Stimulated activated CD4-positive, alpha-beta T cell treated with anti-CD3 and anti-CD28 coated beads, Interleukin-12 subunit alpha, Interleukin-12 subunit beta, amount 100 ng/mL, for 48 hours (primary cell): ENCODE results near the gene GSE1.
A peak's percentile ranks its signal among the peaks of the same experiment; 100 is the strongest.

Source experiments
- DNase-seq, 3 donors: peaks; one replicate each; pipeline ENCODE4 v3.0.0-alpha.2; 2020; ENCODE audit warnings: low read depth in 2 of 3, low spot score in 1 of 3

GSE1 gene

DNA sequence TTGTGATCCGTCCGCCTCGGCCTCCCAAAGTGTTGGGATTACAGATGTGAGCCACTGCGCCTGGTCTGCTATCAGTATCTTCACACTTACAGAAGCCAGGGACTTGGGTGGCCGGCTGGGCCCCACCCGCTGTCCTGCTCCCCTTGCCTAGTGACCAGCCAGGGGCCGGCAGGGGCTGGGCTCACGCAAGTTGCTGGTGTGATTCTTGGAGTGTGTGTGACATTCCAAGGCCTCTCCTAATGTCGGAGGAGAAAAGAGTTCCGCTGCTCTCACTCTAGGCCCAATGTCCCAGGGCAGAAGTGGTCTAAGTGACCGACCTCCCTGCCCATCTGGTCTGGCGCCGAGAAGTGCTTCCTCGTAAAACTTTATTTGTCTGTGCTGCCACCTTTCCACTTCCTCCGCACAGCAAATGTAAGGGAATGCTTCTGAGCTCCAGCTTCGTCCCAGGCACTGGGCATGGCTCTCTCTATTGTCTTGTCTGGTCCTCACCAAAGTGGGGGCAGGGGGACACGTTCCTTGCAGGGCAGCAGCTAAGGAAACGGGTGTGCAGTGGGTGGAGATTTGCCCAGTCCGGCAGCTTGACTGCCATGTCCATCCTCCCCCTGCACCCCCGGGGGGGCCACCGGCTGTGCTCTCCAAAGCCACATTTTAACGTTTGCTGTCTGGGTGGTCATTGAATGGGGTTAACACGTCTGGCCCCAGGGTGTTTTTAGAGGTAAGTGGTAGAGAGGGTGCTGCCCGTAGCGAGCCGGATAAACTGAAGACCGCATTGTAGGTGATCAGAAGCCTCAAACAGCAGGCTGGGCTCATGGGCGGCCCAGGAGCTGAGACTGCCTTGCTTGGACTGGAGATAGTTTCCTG lies 7.8 kb upstream of the GSE1 start:
- DNase-seq, result no peak

DNA sequence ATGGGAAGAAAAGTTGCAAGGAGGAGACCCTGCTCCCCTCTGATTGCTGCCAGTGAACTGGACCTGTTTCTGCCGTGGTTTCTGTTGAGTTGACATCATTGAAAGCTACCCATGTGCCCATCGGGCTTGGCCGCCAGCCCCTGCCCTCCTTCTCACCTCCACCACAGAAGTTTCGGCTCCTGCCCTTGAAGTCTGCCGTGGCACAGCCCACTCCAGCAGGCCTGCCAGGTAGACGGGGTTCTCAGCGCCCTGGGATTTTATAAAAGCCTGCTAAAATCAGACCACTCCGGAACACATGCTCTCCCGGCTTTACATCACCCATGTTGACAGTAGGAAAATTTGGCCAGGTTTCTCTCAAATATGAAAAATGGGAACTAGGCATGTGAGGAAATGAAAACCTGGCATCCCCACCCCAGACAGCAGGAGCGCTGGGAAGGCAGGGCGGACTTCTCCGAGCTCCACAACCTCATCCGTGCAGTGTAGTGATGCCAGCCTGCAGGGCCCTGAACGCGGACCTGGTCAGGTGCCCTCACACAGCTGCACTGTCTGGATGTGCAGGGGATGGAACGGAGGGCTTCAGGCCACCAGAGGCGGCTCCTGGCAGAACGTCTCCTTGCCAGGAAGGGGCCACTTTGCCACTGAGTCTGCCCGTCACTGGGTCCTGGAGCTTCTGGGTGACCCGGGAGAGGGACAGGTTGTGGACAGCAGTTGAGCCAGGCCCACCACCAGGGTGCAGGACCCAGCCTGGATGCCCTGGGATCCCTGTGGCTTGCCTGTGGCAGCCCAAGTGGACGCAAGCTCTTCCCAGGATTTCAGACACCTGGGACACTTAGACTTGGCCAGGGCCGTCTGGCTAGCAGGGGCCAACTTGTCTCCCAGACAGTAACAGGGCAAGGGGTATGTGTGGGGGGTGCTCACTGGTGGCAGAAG lies 6.9 kb upstream of the GSE1 start:
- DNase-seq, result no peak

GRCh38 chr16:85606904-85607303 lies 6.2 kb upstream of the GSE1 start:
- DNase-seq, result no peak

DNA sequence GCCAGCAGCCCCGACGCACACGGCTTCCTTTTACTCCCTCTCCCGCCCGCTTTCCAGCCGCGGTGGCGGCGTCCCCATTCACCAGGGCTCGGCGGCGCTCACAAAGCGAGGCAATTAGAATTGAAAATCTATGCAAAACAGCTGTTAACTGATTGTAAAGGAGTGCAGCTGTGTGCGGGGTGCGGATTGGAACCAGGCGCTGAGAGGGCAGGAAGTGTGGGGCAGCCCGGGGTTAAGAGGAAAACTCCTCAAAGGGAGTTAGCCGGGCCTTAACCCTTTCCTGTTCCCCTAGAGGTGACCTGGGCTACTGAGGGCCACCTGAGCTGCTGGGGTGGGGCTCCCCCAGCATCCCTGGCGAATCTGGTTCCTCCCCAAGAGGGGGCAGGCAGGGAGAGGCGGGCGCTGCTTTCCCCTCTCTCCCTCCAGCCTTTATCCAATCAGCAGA lies 5.8 kb upstream of the GSE1 start:
- no peak for DNase-seq

DNA sequence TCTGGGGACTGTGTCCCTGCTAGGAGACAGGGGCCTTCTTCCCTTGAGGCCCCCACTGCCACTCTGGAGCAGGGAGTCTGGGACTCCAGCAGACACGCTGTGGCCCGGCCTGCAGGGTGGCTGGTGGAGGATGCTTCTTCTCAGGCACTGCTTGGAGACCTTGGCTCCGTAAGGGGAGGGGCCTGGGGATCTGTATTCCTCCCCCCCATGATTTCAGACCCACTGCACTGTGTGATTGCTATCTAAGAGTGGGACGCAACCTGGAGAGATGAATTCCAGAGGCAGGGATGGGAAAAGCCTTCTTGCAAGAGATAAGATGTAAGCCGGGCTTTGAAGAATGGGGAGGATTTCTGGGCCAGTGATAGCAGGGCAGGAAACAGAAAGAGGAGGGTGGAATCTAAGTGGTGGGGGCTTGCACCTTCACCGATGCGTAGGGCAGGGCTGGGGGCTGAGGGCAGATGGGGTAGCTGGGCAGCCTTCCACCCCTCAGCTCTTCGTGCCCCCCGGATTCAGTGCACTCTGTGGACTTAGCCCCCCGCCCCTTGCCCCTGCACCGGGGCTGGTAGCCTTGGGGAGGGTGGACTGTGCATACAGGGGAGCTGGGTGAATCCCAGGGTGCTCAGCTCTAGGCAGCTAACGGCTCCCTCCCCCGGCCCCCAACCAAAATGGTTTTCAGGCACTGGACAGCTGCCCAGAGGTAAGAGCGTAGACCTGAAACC lies 5.2 kb upstream of the GSE1 start:
- DNase-seq, result no peak

DNA sequence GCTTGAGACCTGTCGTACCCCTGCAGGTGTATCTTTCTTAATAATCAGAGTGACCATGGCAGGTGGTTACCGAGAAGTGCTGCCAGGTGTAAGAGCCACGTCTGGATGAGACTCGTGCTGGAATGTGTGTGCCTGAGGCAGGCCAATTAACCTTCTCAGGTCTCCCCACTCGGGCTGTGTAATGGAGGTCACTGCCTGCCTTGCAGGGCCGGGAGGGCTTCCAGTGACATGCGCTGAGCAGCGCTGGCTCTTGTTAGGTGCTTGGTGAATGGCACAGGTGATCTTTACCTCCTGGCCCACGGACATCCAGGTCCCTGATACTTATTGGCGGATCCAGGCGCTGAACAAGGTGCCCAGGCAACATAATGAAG lies 4.6 kb upstream of the GSE1 start:
- no peak for DNase-seq

- no peak for DNase-seq
Measured at GRCh38 chr16:85608887-85609286, 4.2 kb upstream of the GSE1 start.

DNA sequence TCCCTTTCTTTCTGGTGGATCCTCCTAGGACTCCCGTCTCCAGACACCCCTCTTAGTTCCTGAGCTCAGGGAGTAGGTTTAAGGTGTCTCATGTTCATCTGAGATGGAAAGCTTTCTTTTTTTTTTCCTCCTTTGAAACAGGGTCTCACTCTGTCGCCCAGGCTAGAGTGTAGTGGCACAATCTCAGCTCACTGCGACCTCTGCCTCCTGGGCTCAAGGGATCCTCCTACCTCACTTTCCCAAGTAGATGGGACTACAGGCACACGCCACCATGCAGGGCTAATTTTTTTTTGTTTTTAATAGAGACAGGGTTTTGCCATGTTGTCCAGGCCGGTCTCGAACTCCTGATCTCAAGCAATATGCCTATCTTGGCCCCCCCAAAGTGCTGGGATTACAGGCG lies 3.6 kb upstream of the GSE1 start:
- no peak for DNase-seq

- no peak for DNase-seq
Measured at GRCh38 chr16:85610059-85610445, 3.1 kb upstream of the GSE1 start.

- DNase-seq, result peak; percentile 70 to 84 (median 83)
Measured at GRCh38 chr16:85610446-85611193, 2.5 kb upstream of the GSE1 start.

- no peak for DNase-seq
Measured at GRCh38 chr16:85611194-85611443, 2.0 kb upstream of the GSE1 start.

- peak in 2 of 3 donors; percentile 32 to 45 for DNase-seq
Measured at GRCh38 chr16:85611444-85612190, 1.5 kb upstream of the GSE1 start.

DNA sequence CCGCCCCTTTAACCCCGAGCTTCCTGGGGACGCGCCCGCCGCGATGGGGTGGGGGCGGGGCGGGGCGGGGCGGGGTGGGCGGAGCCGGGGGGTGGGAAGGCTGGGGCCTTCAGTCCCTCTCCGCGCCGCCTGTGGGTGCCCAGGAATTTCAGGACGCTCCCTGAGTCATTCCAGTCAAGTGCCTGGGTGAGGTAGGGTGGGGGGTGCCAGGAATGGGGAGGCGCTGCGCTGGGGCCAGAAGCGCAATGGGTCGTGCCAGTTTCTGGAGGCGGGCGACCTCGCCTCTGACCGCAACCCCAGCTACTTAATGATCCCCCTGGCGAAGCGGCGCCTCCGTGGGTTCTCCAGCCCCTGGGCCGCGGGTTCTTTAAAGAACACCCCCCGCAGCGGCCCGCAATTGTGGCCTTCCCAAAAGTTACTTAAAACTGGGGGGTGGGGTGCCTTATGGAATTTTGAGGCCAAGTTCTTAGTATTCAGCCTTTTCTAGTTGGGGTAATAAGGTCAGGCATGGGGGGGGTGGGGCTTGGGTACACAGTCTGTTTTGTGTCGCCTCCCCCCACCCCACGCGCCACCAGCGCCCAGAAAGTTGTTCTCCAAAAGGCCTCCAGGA lies 826 bp upstream of the GSE1 start:
- no peak for DNase-seq

- DNase-seq, result no peak
Measured at GRCh38 chr16:85613604-85614337, 649 bp downstream of the GSE1 start.

DNA sequence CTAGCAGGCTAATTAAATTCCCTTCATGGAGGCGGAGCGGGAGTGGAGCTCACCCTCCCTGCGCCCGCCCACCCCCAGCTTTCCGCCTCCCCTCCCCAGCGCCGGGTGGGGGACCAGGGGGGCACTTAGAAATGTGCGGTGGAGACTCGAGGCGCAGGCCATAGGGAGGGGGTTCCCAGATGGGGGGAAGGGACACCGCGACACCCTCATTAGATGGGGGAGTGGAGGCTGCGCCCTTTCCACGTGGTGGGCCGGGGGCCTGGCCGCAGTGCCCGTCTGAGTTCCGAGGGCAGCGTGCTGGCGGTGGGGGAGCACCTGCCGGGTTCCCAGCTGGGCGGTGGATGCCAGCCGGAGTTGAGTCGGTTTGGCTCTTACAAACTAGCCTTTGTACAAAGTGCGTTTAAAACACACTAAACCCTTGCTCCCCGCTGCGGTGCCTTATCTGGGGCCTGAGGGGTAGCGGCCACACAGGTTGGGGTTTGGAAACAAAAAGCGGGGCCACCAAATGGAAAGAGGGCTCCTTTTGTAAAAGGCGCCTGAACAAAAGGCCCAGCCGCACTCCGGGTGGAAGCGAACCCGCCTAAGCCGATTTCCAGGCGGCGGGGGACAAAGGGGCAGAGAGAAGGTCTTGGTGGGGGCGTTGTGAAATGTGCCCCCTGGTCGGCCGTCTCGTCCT lies 1.4 kb downstream of the GSE1 start:
- DNase-seq, result no peak

DNA sequence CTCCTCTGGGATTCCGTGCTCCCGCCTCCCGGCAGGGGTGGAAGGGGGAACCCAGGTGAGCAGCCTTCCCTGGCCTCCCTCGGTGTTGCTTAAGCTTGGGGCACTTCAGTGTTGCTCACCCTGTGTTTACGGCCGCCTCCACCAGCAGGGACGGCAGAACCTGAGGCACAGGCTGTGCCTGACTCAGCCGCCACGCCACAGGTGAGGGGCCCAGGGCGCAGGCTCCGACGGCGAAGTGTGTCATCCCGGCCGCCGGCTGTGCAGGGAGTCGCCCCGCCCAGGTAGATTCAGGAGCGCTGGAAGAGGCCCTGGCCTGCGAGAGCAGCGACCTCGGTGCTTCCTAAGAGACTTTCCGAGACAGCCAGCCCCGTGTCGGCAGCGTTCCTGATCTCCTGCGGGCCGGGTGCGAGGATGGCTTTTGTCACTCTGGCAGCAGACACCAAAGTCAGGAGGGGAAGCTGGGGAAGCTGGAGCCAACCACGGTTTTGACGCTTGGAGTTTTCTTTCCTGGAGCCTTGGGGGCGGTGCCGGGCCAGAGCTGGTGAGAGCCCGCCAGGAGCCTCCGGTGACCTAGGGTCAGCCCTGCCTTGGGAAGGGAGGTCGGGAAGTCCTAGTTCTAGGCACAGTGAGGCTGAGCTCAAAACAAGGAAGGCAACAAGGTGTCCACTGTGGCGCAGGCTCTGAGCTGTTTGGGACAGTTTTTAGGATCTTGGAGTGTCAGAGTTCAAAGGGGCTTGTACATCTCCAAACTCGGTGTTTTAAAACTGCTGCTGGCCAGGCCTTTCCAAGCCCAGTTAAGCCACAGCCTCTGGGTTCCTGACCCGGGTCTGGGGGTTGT lies 2.1 kb downstream of the GSE1 start:
- peak in 2 of 3 donors; percentile 35 to 37 for DNase-seq

GRCh38 chr16:85615852-85616606 lies 2.9 kb downstream of the GSE1 start:
- DNase-seq, result peak; percentile 59 to 78 (median 71)
